Neural crest cell (in vitro differentiated cells): Measurements from ENCODE around the gene ALPK1. TPM values are rescaled to one million over a fixed set of nuclear protein-coding genes. Genes with fewer than 3 reads are reported as not detected.
A peak's percentile ranks its signal among the peaks of the same experiment; 100 is the strongest.

ENCODE experiments used
- DNase-seq: peaks from one replicate; pipeline ENCODE4 v3.0.0; 2021; ENCODE audit warnings: low read depth, mixed read lengths, low spot score
- H3K27ac Mint-ChIP-seq: one replicate; pipeline ENCODE4 v1.8.0; 2021; ENCODE audit warnings: mild to moderate bottlenecking, mixed read lengths; ENCODE audit not compliant: unreplicated experiment
- H3K27me3 Mint-ChIP-seq: 2 replicates; pipeline ENCODE4 v1.8.0; 2021; ENCODE audit warnings: low read depth, mild to moderate bottlenecking, mixed read lengths
- H3K36me3 Mint-ChIP-seq: 2 replicates; pipeline ENCODE4 v1.8.0; 2021; ENCODE audit warnings: low read depth, mild to moderate bottlenecking, mixed read lengths
- H3K4me1 Mint-ChIP-seq: 2 replicates; pipeline ENCODE4 v1.8.0; 2021; ENCODE audit warnings: mixed read lengths
- H3K4me3 Mint-ChIP-seq: one replicate; pipeline ENCODE4 v1.8.0; 2021; ENCODE audit warnings: mild to moderate bottlenecking, mixed read lengths
- H3K9me3 Mint-ChIP-seq: 2 replicates; pipeline ENCODE4 v1.8.0; 2021; ENCODE audit warnings: mixed read lengths
- CTCF ChIP-seq: fragments of 200-600 bp; sonication (generic); conservative IDR thresholded peaks from 2 replicates; pipeline ENCODE4 v1.5.0; 2021; ENCODE audit warnings: antibody characterized with exemption, mild to moderate bottlenecking
- total RNA-seq: library from RNA; stranded (reverse); gene quantifications from 2 replicates; pipeline ENCODE4 v1.2.1, GENCODE V29; 2021

ALPK1 gene
- total RNA-seq, 1 donor from 2014 or later: 0.68 TPM

GRCh38 chr4:112340023-112340422 lies 42.9 kb downstream of the ALPK1 start:
- Mint-ChIP-seq H3K27me3 (peaks cover 12% of the 10 kb centered on the region), H3K36me3 (no peaks in the 10 kb centered on the region), H3K4me1 (peaks cover 41% of the 10 kb centered on the region), H3K9me3 (no peaks in the 10 kb centered on the region), H3K27ac (no peak overlapping the region), H3K4me3 (no peak overlapping the region)
- no peak for TF ChIP-seq CTCF
- DNase-seq: no peak

- Mint-ChIP-seq H3K4me3 (peak overlapping the region; percentile 33), H3K4me1 (peaks cover 41% of the 10 kb centered on the region), H3K27me3 (peaks cover 8% of the 10 kb centered on the region), H3K9me3 (no peaks in the 10 kb centered on the region), H3K36me3 (no peaks in the 10 kb centered on the region), H3K27ac (no peak overlapping the region)
- DNase-seq: no peak
- TF ChIP-seq CTCF: no peak
Measured at GRCh38 chr4:112341033-112341432, 43.9 kb downstream of the ALPK1 start.

- no peak for TF ChIP-seq CTCF
- Mint-ChIP-seq H3K9me3 (no peaks in the 10 kb centered on the region), H3K4me3 (no peak overlapping the region), H3K4me1 (peaks cover 50% of the 10 kb centered on the region), H3K27me3 (peaks cover 11% of the 10 kb centered on the region), H3K27ac (no peak overlapping the region), H3K36me3 (no peaks in the 10 kb centered on the region)
- no peak for DNase-seq
Measured at GRCh38 chr4:112343330-112344080, 46.3 kb downstream of the ALPK1 start.

GRCh38 chr4:112348488-112349158 lies 51.5 kb downstream of the ALPK1 start:
- DNase-seq: peak; percentile 48
- H3K27ac Mint-ChIP-seq: no peak overlapping the region
- H3K27me3 Mint-ChIP-seq: peaks cover 5% of the 10 kb centered on the region
- peaks cover 2% of the 10 kb centered on the region for H3K9me3 Mint-ChIP-seq
- peak; percentile 50 for TF ChIP-seq CTCF
- no peaks in the 10 kb centered on the region for H3K36me3 Mint-ChIP-seq
- peaks cover 21% of the 10 kb centered on the region for H3K4me1 Mint-ChIP-seq
- H3K4me3 Mint-ChIP-seq: peak overlapping the region; percentile 9

DNA sequence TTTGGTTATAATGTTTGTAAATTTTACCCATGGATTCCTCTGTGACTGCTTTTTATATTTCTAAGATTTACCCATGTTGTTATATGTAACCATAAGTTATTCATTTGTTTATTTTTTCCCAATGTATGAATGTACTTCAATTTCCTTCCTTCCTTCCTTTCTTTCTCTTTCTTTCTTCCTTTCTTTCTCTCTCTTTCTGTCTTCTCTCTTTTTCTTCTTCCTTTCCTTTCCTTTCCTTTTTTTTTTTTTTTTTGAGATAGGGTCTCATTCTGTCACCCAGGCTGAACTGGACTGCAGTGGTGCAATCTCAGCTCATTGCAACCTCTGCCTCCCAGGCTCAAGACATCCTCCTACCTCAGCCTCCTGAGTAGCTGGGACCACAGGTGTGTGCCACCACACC lies 55.6 kb downstream of the ALPK1 start:
- no peak overlapping the region for H3K27ac Mint-ChIP-seq
- H3K4me1 Mint-ChIP-seq: peaks cover 13% of the 10 kb centered on the region
- no peak for TF ChIP-seq CTCF
- DNase-seq: no peak
- H3K36me3 Mint-ChIP-seq: no peaks in the 10 kb centered on the region
- no peak overlapping the region for H3K4me3 Mint-ChIP-seq
- peaks cover 2% of the 10 kb centered on the region for H3K9me3 Mint-ChIP-seq
- peaks cover 5% of the 10 kb centered on the region for H3K27me3 Mint-ChIP-seq
